Activated CD4-positive, alpha-beta T cell treated with anti-CD3 and anti-CD28 coated beads, Interleukin-2, amount 10 ng/mL, durations not matched to agents 24 days and 14 days (primary cell): ENCODE measurements around the gene ST6GALNAC3. TPM values are rescaled to one million over a fixed set of nuclear protein-coding genes. Genes with fewer than 3 reads are reported as not detected.
"Not testable (repeated sequence)": the region's sequence is repeated elsewhere in the genome, so short reads cannot be mapped to it uniquely, and the experiment has no call there.

Experiments
- DNase-seq: peaks from one replicate; pipeline ENCODE4 v3.0.0; 2022
- H3K27ac Mint-ChIP-seq: one replicate; pipeline ENCODE4 v1.8.0; 2022; ENCODE audit warnings: mild to moderate bottlenecking, mixed read lengths
- H3K27me3 Mint-ChIP-seq: one replicate; pipeline ENCODE4 v1.8.0; 2022; ENCODE audit warnings: mixed read lengths
- H3K36me3 Mint-ChIP-seq: one replicate; pipeline ENCODE4 v1.8.0; 2022; ENCODE audit warnings: low read depth, mild to moderate bottlenecking, mixed read lengths
- H3K4me1 Mint-ChIP-seq: one replicate; pipeline ENCODE4 v1.8.0; 2021; ENCODE audit warnings: mixed read lengths
- H3K4me3 Mint-ChIP-seq: one replicate; pipeline ENCODE4 v1.8.0; 2022; ENCODE audit warnings: mild to moderate bottlenecking, moderate library complexity, mixed read lengths
- H3K9me3 Mint-ChIP-seq: one replicate; pipeline ENCODE4 v1.8.0; 2021; ENCODE audit warnings: mixed read lengths
- intact Hi-C: fragments of 100-400 bp; cut with micrococcal nuclease; formaldehyde crosslinking; loops from one replicate; pipeline ENCODE4 v1.15.1; 2023
- total RNA-seq: library from RNA; stranded (reverse); gene quantifications from 2 replicates; pipeline ENCODE4 v1.2.3, GENCODE V29; 2022

ST6GALNAC3 gene
- total RNA-seq, 1 donor from 2014 or later: 0.28 TPM

DNA sequence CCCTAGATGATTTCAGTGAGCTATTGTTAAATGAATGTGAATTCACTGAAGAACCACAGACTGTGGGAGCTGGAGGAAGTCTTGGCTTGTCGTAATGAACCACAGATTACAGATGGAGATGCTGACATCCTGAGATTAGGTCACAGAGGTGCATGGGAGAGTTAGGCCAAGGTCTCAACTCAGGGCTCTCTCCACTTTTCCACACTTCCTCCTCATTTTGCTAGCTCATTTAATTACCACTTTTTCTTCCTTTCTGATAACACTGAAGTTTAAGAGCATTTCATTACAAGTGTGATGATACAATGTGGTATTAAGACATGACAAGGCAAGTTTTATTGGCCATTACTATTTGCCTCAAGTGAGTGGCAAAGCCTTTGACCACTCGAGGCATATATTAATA is 30.8 kb downstream of the ST6GALNAC3 start:
- H3K4me1 Mint-ChIP-seq: peaks cover 8% of the 10 kb centered on the region
- DNase-seq: no peak
- H3K9me3 Mint-ChIP-seq: peaks cover 3% of the 10 kb centered on the region
- no peak overlapping the region for H3K27ac Mint-ChIP-seq
- intact Hi-C loops: no loop called here
- no peaks in the 10 kb centered on the region for H3K36me3 Mint-ChIP-seq
- H3K27me3 Mint-ChIP-seq: peaks cover 8% of the 10 kb centered on the region
- H3K4me3 Mint-ChIP-seq: no peak overlapping the region

DNA sequence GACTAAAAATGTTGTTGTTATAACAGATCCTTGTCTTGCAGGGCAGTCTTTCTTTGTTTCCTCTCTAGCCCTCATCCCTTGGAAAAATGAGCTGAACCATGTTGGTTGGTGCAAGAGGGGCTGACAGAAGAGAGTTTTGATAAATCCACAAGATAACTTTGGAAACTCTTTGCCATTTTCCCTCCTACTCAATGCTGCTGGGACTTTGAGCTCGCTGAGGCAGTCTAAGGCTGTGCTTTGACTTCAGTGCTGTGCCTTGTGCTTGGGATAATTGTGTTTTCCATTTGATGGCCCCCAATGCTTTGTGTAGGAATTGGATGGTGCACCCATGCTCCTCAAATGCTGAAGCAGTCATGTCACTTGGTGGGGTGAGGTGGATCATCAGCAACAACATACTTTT is 31.7 kb downstream of the ST6GALNAC3 start:
- H3K4me1 Mint-ChIP-seq: peaks cover 8% of the 10 kb centered on the region
- no peaks in the 10 kb centered on the region for H3K36me3 Mint-ChIP-seq
- no peak overlapping the region for H3K4me3 Mint-ChIP-seq
- H3K27ac Mint-ChIP-seq: no peak overlapping the region
- intact Hi-C loops: no loop called here
- DNase-seq: no peak
- peaks cover 3% of the 10 kb centered on the region for H3K9me3 Mint-ChIP-seq
- peaks cover 6% of the 10 kb centered on the region for H3K27me3 Mint-ChIP-seq

DNA sequence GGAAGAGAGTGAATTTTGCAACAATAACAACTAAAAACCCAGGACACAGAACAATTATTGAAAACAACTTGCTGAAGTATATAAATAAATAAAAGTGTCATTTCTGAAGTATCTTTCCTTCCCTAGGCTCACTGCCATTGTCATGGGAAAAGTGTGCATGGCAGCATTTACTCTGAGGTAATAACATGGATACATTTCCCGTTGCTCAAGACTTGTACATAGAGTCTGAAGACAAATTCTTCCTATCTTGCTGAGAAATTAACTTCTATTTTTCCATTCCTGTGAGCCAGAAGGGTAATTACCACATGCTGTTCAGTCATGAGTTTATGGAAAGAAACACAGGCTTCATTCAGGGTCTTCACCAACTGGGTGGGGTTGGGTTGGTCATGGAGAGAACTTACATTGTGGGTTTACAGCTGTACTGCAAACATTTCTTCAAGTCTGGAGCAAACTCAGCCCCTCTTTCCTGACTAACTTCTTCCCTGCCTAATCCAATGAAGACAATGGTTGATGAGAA is 32.2 kb downstream of the ST6GALNAC3 start:
- Mint-ChIP-seq H3K27me3 (peaks cover 6% of the 10 kb centered on the region), H3K36me3 (no peaks in the 10 kb centered on the region), H3K4me3 (no peak overlapping the region), H3K9me3 (peaks cover 3% of the 10 kb centered on the region), H3K27ac (no peak overlapping the region), H3K4me1 (peaks cover 8% of the 10 kb centered on the region)
- DNase-seq: no peak
- intact Hi-C loops: no loop called here

DNA sequence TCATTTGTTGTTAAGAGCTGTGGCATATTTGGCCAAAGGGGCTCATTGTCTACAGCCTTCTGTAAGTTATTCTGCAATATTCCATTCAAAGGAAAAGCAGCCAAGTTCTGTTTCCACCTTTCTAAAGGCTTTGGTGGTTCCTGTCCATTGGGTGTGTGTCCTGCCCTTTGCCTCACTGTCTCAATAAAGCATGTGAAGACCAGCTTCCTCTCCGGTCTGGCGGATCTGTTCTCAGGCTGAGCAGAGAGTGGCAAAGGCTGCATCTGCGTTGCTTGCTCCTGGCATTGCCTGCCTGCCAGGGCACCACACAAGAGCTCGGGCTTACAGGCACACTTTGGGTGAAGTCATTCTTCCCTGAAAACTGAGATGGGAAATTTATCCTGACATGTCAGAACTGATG is 34.9 kb downstream of the ST6GALNAC3 start:
- H3K36me3 Mint-ChIP-seq: no peaks in the 10 kb centered on the region
- H3K4me3 Mint-ChIP-seq: no peak overlapping the region
- no peak for DNase-seq
- intact Hi-C loops: no loop called here
- no peaks in the 10 kb centered on the region for H3K27me3 Mint-ChIP-seq
- no peak overlapping the region for H3K27ac Mint-ChIP-seq
- peaks cover 3% of the 10 kb centered on the region for H3K9me3 Mint-ChIP-seq
- H3K4me1 Mint-ChIP-seq: peaks cover 5% of the 10 kb centered on the region

DNA sequence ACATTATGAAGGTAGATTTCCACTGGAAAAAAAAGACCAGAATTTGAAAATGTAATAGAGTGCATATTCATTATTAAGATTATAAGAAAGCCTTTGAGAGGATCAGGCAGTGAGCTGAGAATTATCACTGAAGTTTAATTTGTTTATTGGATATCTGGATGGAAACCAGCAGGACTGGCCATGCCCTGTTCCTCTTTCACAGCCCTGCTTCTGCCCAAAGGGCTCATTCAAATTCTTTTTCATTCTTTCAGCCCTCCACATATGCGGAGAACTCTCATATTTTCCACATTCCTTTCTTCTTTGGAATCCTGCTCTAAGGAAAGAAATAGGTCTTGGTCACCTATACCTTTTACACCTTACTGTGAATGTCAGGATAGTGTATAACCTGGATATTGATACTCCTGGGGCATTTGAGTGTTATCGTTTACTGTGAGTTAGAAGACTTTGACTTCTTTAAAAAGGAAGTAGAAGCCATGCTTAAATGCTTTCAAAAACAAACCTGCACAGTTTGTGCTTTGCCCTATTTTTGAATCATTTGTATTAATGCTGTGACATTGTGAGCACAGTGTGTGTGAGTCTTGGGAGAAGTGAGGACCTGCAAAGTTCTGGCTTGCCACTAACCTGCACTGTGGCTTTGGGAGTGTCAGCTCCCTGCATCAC is 35.5 kb downstream of the ST6GALNAC3 start:
- Mint-ChIP-seq H3K9me3 (peaks cover 3% of the 10 kb centered on the region), H3K4me3 (no peak overlapping the region), H3K36me3 (no peaks in the 10 kb centered on the region), H3K27me3 (no peaks in the 10 kb centered on the region), H3K27ac (no peak overlapping the region), H3K4me1 (peaks cover 3% of the 10 kb centered on the region)
- intact Hi-C loops: no loop called here
- DNase-seq: no peak

DNA sequence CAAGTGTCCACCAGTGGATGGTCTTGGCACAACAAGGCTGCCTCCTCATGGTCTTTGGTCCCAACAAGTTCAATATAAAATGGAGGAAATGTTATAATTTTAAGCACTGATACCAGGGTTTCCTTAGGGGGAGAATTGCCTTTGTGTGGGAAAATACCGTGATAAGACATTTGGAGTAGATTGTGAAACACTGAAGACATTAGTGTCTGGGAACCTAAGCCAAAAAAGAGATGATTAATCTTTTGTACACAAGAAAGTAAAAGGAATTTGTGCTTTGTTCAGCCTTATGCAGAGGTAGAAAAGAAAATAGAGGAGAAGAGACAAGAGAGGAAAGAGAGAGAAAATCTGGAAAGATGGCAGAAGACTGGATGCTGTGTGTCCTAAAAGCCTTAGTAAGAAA is 36.1 kb downstream of the ST6GALNAC3 start:
- Mint-ChIP-seq H3K36me3 (no peaks in the 10 kb centered on the region), H3K27ac (no peak overlapping the region), H3K9me3 (no peaks in the 10 kb centered on the region), H3K4me3 (no peak overlapping the region), H3K27me3 (no peaks in the 10 kb centered on the region), H3K4me1 (no peaks in the 10 kb centered on the region)
- no peak for DNase-seq
- intact Hi-C loops: no loop called here

DNA sequence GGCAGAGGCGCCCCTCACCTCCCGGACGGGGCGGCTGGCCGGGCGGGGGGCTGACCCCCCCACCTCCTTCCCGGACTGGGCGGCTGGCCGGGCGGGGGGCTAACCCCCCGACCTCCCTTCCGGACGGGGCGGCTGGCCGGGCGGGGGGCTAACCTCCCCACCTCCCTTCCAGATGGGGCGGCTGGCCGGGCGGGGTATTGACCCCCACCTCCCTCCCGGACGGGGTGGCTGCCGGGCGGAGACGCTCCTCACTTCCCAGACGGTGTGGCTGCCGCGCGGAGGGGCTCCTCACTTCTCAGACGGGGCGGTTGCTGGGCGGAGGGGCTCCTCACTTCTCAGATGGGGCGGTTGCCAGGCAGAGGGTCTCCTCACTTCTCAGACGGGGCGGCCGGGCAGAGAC is 37.8 kb downstream of the ST6GALNAC3 start:
- H3K27me3 Mint-ChIP-seq, DNase-seq, H3K4me1 Mint-ChIP-seq, H3K36me3 Mint-ChIP-seq, H3K27ac Mint-ChIP-seq, H3K4me3 Mint-ChIP-seq, H3K9me3 Mint-ChIP-seq, intact Hi-C loops: not testable (repeated sequence)

DNA sequence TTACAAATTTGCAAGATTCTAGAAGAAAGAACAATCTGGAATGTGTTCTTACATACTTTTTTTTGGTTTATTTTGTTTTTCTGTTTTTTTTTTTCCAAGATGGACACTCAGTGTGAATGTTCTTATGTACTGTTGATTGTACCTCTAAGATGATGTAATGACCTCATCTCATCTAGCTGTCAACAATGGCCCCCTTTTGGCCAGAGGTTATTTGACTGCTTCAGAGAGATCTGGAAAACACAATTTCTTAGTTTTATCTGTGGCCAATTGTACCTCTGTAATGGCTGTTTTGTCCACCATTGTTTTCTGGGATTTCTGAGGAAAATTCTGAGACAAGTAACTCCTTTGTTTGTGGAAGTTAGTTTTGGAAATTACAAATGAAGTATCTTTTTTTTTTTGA is 38.9 kb downstream of the ST6GALNAC3 start:
- no peaks in the 10 kb centered on the region for H3K27me3 Mint-ChIP-seq
- intact Hi-C loops: no loop called here
- H3K4me1 Mint-ChIP-seq: no peaks in the 10 kb centered on the region
- no peaks in the 10 kb centered on the region for H3K36me3 Mint-ChIP-seq
- no peak overlapping the region for H3K4me3 Mint-ChIP-seq
- H3K9me3 Mint-ChIP-seq: no peaks in the 10 kb centered on the region
- no peak for DNase-seq
- H3K27ac Mint-ChIP-seq: no peak overlapping the region

DNA sequence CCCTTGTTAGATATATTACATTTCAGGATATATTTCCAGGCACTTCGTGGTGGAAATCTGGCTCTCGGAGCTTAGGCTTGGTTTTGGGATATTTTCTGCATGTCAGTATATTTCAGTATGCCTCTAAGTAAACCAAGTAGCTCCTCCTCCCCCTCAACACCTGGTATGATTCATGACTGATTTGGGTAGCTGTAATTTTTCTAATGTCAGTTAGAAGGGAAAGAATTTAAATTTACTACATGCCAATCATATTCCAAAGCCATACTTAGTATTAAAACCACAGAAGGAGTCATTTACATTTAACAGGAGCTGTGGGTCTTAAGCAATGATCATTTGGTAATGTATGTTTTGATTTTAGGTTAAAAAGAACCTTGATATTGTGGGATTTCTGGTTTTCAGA is 40.6 kb downstream of the ST6GALNAC3 start:
- Mint-ChIP-seq H3K4me3 (no peak overlapping the region), H3K9me3 (no peaks in the 10 kb centered on the region), H3K4me1 (no peaks in the 10 kb centered on the region), H3K36me3 (no peaks in the 10 kb centered on the region), H3K27ac (no peak overlapping the region), H3K27me3 (no peaks in the 10 kb centered on the region)
- DNase-seq: no peak
- intact Hi-C loops: no loop called here

DNA sequence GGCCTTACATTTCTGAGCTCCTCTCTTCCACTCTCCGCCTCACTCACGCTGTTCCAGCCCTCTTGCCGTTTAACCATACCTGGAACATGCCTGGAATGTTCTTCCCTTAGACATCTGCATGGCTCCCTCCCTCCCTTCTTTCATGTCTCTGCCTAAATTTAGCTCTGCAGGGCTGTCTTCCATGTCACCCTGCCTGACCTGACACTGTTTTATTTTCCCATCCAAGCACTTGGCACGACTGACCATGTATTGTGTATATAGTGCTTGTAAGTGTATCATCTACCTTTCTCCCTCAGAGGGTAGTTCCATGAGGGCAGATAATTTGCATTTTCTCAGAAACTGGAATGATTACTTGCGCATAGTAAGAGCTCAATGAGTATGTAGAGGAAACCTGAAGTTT is 47.3 kb downstream of the ST6GALNAC3 start:
- Mint-ChIP-seq H3K36me3 (no peaks in the 10 kb centered on the region), H3K27me3 (peaks cover 2% of the 10 kb centered on the region), H3K4me3 (no peak overlapping the region), H3K27ac (no peak overlapping the region), H3K4me1 (no peaks in the 10 kb centered on the region), H3K9me3 (no peaks in the 10 kb centered on the region)
- DNase-seq: no peak
- intact Hi-C loops: no loop called here

DNA sequence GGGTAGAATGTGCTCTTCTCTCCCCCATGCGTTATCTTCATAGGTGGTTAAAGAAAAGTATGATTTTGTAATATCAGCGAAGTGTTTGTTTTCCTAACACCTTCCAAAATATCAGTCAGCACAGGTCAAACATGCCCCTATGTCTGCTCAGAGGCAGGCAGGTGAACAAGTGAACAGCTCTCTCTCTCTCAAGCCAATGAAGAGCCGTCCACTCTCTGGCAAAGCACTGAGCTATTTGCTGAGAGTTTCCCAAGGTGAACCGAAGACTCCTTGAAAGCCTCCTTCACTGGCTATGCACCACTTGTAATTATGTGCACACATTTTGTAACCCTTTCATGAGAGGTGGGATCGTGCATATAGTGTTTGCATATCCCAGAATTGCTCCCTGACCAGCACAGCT is 47.7 kb downstream of the ST6GALNAC3 start:
- Mint-ChIP-seq H3K27me3 (peaks cover 2% of the 10 kb centered on the region), H3K36me3 (no peaks in the 10 kb centered on the region), H3K4me1 (no peaks in the 10 kb centered on the region), H3K9me3 (no peaks in the 10 kb centered on the region), H3K4me3 (no peak overlapping the region), H3K27ac (no peak overlapping the region)
- intact Hi-C loops: no loop called here
- DNase-seq: no peak

DNA sequence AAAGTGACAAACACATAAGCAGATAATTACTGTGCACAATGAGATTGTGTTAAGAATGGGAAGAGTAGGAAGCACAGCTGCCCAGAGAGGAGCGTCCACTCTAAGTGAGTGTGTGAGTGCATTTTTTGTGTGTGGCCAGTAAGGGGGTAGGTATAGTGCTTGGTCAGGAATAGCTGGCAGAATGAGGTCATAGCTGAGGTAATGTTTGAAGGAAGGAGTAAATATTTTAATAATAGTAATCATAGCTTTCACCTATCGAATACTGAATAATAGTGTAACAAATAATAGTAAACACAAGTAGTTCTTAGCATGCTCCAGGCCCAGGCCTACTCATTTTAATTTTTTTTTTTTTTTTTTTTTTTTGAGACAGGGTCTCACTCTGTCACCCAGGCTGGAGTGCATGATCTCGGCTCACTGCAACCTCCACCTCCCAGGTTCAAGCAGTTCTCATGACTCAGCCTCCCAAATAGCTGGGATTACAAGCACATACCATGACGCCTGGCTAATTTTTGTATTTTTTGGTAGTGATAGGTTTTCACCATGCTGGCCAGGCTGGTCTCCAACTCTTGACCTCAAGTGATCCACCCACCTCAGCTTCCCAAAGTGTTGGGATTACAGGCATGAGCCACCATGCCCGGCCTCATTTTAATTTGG is 49.0 kb downstream of the ST6GALNAC3 start:
- H3K9me3 Mint-ChIP-seq, H3K27me3 Mint-ChIP-seq, H3K27ac Mint-ChIP-seq, H3K4me3 Mint-ChIP-seq, intact Hi-C loops, H3K36me3 Mint-ChIP-seq, H3K4me1 Mint-ChIP-seq, DNase-seq: not testable (repeated sequence)

DNA sequence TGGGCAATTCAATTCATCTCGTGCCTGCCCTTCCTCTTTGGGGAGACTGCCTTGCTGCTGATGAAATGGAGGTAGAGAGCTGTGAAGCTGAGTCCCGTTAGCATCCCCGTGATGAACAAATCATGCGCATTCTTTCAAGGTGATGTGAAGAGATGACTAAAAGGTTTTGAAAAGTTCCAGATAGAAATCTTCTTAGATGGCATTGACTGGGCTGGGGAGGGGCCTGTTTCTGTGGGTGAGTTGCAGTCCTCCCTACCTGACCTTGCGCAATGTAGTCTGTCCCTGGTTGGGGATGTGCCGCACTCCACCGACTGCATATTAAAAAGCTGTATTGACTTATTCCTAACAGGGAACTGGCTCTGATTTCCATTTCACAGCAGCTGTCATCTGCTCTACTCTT is 49.6 kb downstream of the ST6GALNAC3 start:
- no peaks in the 10 kb centered on the region for H3K4me1 Mint-ChIP-seq
- H3K4me3 Mint-ChIP-seq: no peak overlapping the region
- intact Hi-C loops: no loop called here
- peaks cover 2% of the 10 kb centered on the region for H3K27me3 Mint-ChIP-seq
- H3K9me3 Mint-ChIP-seq: no peaks in the 10 kb centered on the region
- H3K27ac Mint-ChIP-seq: no peak overlapping the region
- DNase-seq: no peak
- no peaks in the 10 kb centered on the region for H3K36me3 Mint-ChIP-seq

DNA sequence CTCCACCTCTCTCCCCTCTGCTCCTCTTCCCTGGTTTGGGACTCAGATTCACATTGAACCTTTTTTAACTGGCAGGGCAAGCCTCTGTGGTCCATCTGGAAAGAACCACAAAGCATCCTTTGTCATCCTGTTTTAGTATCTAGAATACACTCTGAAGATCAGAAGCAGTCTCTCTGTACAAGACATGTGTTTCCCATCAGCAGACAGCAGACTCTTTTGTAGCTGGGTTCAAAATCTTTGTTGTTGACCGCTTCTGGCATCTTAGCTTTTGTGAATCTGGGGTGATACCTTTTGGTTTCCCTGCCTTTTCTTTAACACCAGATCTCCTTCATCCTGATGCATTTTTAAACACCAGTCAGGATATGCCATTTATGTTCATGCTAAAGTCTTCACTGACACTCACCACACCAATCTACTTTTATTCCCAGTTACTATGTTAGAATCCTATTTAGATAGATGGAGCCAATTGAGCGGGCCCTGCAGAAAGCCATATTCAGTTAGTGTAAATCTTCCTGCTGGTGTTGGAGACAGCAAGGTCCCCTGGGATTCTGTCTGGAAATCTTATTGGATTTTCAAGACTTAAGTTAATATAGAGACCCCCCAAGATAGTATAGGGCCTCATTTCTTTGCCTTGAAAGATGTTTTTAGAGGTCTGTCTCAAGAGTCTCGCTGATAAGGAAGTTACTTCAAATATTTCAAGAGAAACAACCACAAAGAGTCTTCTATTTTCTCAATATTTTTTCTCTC is 51.1 kb downstream of the ST6GALNAC3 start:
- no peaks in the 10 kb centered on the region for H3K9me3 Mint-ChIP-seq
- no peak overlapping the region for H3K27ac Mint-ChIP-seq
- intact Hi-C loops: no loop called here
- H3K27me3 Mint-ChIP-seq: peaks cover 2% of the 10 kb centered on the region
- no peaks in the 10 kb centered on the region for H3K36me3 Mint-ChIP-seq
- no peaks in the 10 kb centered on the region for H3K4me1 Mint-ChIP-seq
- no peak overlapping the region for H3K4me3 Mint-ChIP-seq
- no peak for DNase-seq
